DOHH2 (cell line): ENCODE measurements around the gene ZFR.
"Not testable (repeated sequence)": the region's sequence is repeated elsewhere in the genome, so short reads cannot be mapped to it uniquely, and the experiment has no call there.

Experiments
- H3F3A ChIP-seq: fragments of 200-600 bp; sonication (generic), shearing (Covaris generic); 2 replicates; pipeline ENCODE4 v1.6.0; 2016; ENCODE audit warnings: antibody characterized with exemption, mild to moderate bottlenecking; ENCODE audit not compliant: control insufficient read depth, insufficient read depth
- H3K27ac ChIP-seq: fragments of 200-600 bp; sonication (generic); 2 replicates; pipeline ENCODE4 v1.5.1; 2014; ENCODE audit warnings: low read depth, mild to moderate bottlenecking, low read length, moderate library complexity
- H3K27me3 ChIP-seq: fragments of 200-600 bp; sonication (generic); 2 replicates; pipeline ENCODE4 v1.6.1; 2014; ENCODE audit warnings: mild to moderate bottlenecking, low read length, mixed read lengths; ENCODE audit not compliant: control insufficient read depth
- H3K36me3 ChIP-seq: fragments of 200-600 bp; sonication (generic); 2 replicates; pipeline ENCODE4 v1.6.1; 2014; ENCODE audit warnings: mild to moderate bottlenecking, low read length, moderate library complexity, mixed read lengths; ENCODE audit not compliant: control insufficient read depth
- H3K4me1 ChIP-seq: fragments of 200-600 bp; sonication (generic); 2 replicates; pipeline ENCODE4 v1.6.1; 2014; ENCODE audit warnings: mild to moderate bottlenecking, low read length, mixed read lengths; ENCODE audit not compliant: control insufficient read depth
- H3K4me2 ChIP-seq: fragments of 200-600 bp; sonication (generic); 2 replicates; pipeline ENCODE4 v1.6.0; 2014; ENCODE audit warnings: mild to moderate bottlenecking, low read length, moderate library complexity
- H3K4me3 ChIP-seq: fragments of 200-600 bp; sonication (generic); 2 replicates; pipeline ENCODE4 v1.5.1; 2014; ENCODE audit warnings: mild to moderate bottlenecking, low read length, mixed read lengths
- H3K79me2 ChIP-seq: fragments of 200-600 bp; sonication (generic); 2 replicates; pipeline ENCODE4 v1.6.1; 2014; ENCODE audit warnings: mild to moderate bottlenecking, low read length, mixed read lengths; ENCODE audit not compliant: control insufficient read depth
- H3K9me2 ChIP-seq: fragments of 200-600 bp; sonication (generic); replicated peaks from 2 replicates; pipeline ENCODE4 v1.6.1; 2014; ENCODE audit warnings: mild to moderate bottlenecking, low read length, mixed read lengths; ENCODE audit not compliant: control insufficient read depth
- H3K9me3 ChIP-seq: fragments of 200-600 bp; sonication (generic); 2 replicates; pipeline ENCODE4 v1.6.1; 2014; ENCODE audit warnings: antibody characterized with exemption, low read length, mixed read lengths; ENCODE audit not compliant: control insufficient read depth, insufficient read depth
- H4K20me1 ChIP-seq: fragments of 200-600 bp; sonication (generic); 2 replicates; pipeline ENCODE4 v1.6.0; 2014; ENCODE audit warnings: low read depth, mild to moderate bottlenecking, antibody characterized with exemption, low read length, moderate library complexity; ENCODE audit not compliant: control insufficient read depth, insufficient read depth
- CTCF ChIP-seq: fragments of 200-600 bp; sonication (generic); IDR thresholded peaks from one replicate; pipeline ENCODE4 v1.5.1; 2014; ENCODE audit warnings: antibody characterized with exemption, mild to moderate bottlenecking, low read depth, low read length; ENCODE audit not compliant: poor library complexity, severe bottlenecking
- EZH2phosphoT487 ChIP-seq: fragments of 200-600 bp; sonication (generic); IDR thresholded peaks from 2 replicates; pipeline ENCODE4 v1.6.1; 2017; ENCODE audit warnings: borderline replicate concordance, mild to moderate bottlenecking, antibody characterized with exemption, low read length, moderate library complexity, mixed read lengths

Gene ZFR

GRCh38 chr5:32315221-32316014 is 129.1 kb downstream of the ZFR start:
- H3K79me2 ChIP-seq = peaks cover 20% of the 10 kb centered on the region
- TF ChIP-seq EZH2phosphoT487 (no peak), CTCF (no peak)
- H3K36me3 ChIP-seq = peaks cover 16% of the 10 kb centered on the region
- no peaks in the 10 kb centered on the region for H4K20me1 ChIP-seq
- H3K4me1 ChIP-seq = peaks cover 11% of the 10 kb centered on the region
- H3K9me3 ChIP-seq = no peaks in the 10 kb centered on the region
- H3K4me3 ChIP-seq = no peak overlapping the region
- peaks cover 15% of the 10 kb centered on the region for H3F3A ChIP-seq
- no peak overlapping the region for H3K27ac ChIP-seq
- no peaks in the 10 kb centered on the region for H3K27me3 ChIP-seq
- H3K4me2 ChIP-seq = no peak overlapping the region
- H3K9me2 ChIP-seq = no peaks in the 10 kb centered on the region

- Histone ChIP-seq H4K20me1 (no peaks in the 10 kb centered on the region), H3K9me3 (no peaks in the 10 kb centered on the region), H3K4me2 (no peak overlapping the region), H3K36me3 (peaks cover 23% of the 10 kb centered on the region), H3K27ac (no peak overlapping the region), H3K4me3 (no peak overlapping the region), H3K27me3 (no peaks in the 10 kb centered on the region), H3F3A (peaks cover 18% of the 10 kb centered on the region), H3K79me2 (peaks cover 28% of the 10 kb centered on the region), H3K9me2 (no peaks in the 10 kb centered on the region), H3K4me1 (peaks cover 19% of the 10 kb centered on the region)
- TF ChIP-seq CTCF = no peak
- TF ChIP-seq EZH2phosphoT487 = no peak
Observed at GRCh38 chr5:32314658-32315057, 129.9 kb downstream of the ZFR start.

- H4K20me1 ChIP-seq, H3K27ac ChIP-seq, H3K9me3 ChIP-seq, H3K9me2 ChIP-seq, H3K4me3 ChIP-seq, H3K27me3 ChIP-seq: not testable (repeated sequence)
- peaks cover 29% of the 10 kb centered on the region for H3K36me3 ChIP-seq
- H3K4me1 ChIP-seq = peaks cover 24% of the 10 kb centered on the region
- peaks cover 33% of the 10 kb centered on the region for H3K79me2 ChIP-seq
- peaks cover 18% of the 10 kb centered on the region for H3F3A ChIP-seq
- H3K4me2 ChIP-seq = peak overlapping the region; percentile 46; the same call in 1 of the 2 replicates
Observed at GRCh38 chr5:32314152-32314488, 130.4 kb downstream of the ZFR start.

GRCh38 chr5:32312595-32313332 is 131.8 kb downstream of the ZFR start, which contains the start of gene MTMR12:
Gene MTMR12, minus strand, starts transcription at chr5:32312939. Its CDS starts 101 bp downstream, at chr5:32312838.
- Histone ChIP-seq H3K4me1 (peaks cover 38% of the 10 kb centered on the region), H3K4me2 (peak within 1 kb of the TSS; percentile 92), H3K27me3 (no peaks in the 10 kb centered on the region), H3K9me3 (no peaks in the 10 kb centered on the region), H3K79me2 (peaks cover 47% of the 10 kb centered on the region), H3K4me3 (peak within 1 kb of the TSS; percentile 91), H3K27ac (peak within 1 kb of the TSS; percentile 96), H3K36me3 (peaks cover 42% of the 10 kb centered on the region), H3F3A (peaks cover 18% of the 10 kb centered on the region), H3K9me2 (no peaks in the 10 kb centered on the region), H4K20me1 (peaks cover 5% of the 10 kb centered on the region; the same call in 1 of the 2 replicates)
- TF ChIP-seq CTCF (no peak), EZH2phosphoT487 (no peak)
